RWPE1 (cell line): Measurements from ENCODE around the gene RSF1.

Experiments used
- CTCF ChIA-PET: fragments of 350-600 bp; sonication (Branson Sonifier 250); formaldehyde crosslinking; extraction: SDS; loops from one replicate; lab custom pipeline; 2021; lab: Yijun Ruan, JAX
- POLR2A ChIA-PET: fragments of 400-600 bp; formaldehyde crosslinking; extraction: SDS; loops from one replicate; lab custom pipeline; 2020; ENCODE audit warnings: antibody characterized with exemption; ENCODE audit not compliant: low non-redundant PET; lab: Yijun Ruan, JAX
- DNase-seq: peaks from one replicate; pipeline ENCODE4 v3.0.0; 2012; ENCODE audit warnings: low spot score
- H3K27ac ChIP-seq: fragments of 450-650 bp; 2 replicates; pipeline ENCODE4 v1.5.1; 2017
- CTCF ChIP-seq: fragments of 450-650 bp; conservative IDR thresholded peaks from 2 replicates; pipeline ENCODE4 v1.5.1; 2017; ENCODE audit warnings: low read depth, mild to moderate bottlenecking

Gene RSF1

GRCh38 chr11:77778549-77778948, 42.0 kb downstream of the RSF1 start:
- POLR2A ChIA-PET = no interaction called here

GRCh38 chr11:77778118-77778517, 42.4 kb downstream of the RSF1 start:
- DNase-seq = no peak
- ChIA-PET CTCF (no interaction called here), POLR2A (no interaction called here)
- TF ChIP-seq CTCF = no peak
- H3K27ac ChIP-seq = no peak overlapping the region

More at GRCh38 chr11:77778549-77778948, 42.0 kb downstream of the RSF1 start:
- CTCF ChIA-PET = interaction anchor here (0.8 kb wide), 1 partner anchor 229 kb away, joined by 4 read pairs; no protein-coding TSS in a partner anchor
- H3K27ac ChIP-seq = no peak overlapping the region
- DNase-seq = no peak
- TF ChIP-seq CTCF = no peak

GRCh38 chr11:77776455-77776854, 44.1 kb downstream of the RSF1 start:
- no peak for DNase-seq
- CTCF ChIA-PET = interaction anchor here (0.5 to 0.6 kb wide), 2 partner anchors 8 to 35 kb away, joined by 4 to 5 read pairs; no protein-coding TSS in a partner anchor
- H3K27ac ChIP-seq = no peak overlapping the region
- POLR2A ChIA-PET = no interaction called here
- TF ChIP-seq CTCF = peak; percentile 39; the same call in 1 of the 2 replicates

GRCh38 chr11:77775936-77776335, 44.6 kb downstream of the RSF1 start:
- no peak for TF ChIP-seq CTCF
- POLR2A ChIA-PET = no interaction called here
- CTCF ChIA-PET = interaction anchor here (0.5 to 0.6 kb wide), 2 partner anchors 35 to 272 kb away, joined by 4 read pairs; no protein-coding TSS in a partner anchor
- no peak overlapping the region for H3K27ac ChIP-seq
- no peak for DNase-seq

GRCh38 chr11:77771135-77771534, 49.4 kb downstream of the RSF1 start:
- no peak for DNase-seq
- no peak for TF ChIP-seq CTCF
- H3K27ac ChIP-seq = no peak overlapping the region
- ChIA-PET POLR2A (no interaction called here), CTCF (no interaction called here)

GRCh38 chr11:77770629-77771028, 49.9 kb downstream of the RSF1 start:
- CTCF ChIA-PET = no interaction called here
- H3K27ac ChIP-seq = no peak overlapping the region
- no peak for TF ChIP-seq CTCF
- DNase-seq = no peak
- POLR2A ChIA-PET = no interaction called here
